GM19193 (cell line): Measurements from ENCODE around the gene OR9I1.

Source experiments
- POLR2A ChIP-seq: IDR thresholded peaks from 4 replicates; pipeline ENCODE4 v1.6.1; 2011; ENCODE audit not compliant: insufficient read depth, insufficient read length; ENCODE audit errors: extremely low read depth

The OR9I1 gene

GRCh38 chr11:58067685-58068084 is 57.6 kb downstream of the OR9I1 start:
- TF ChIP-seq POLR2A: no peak
